PFSK-1 (cell line): ENCODE measurements around the gene FXN.

Experiments
- FOXP2 ChIP-seq: optimal IDR thresholded peaks from 2 replicates; pipeline ENCODE3; 2011; ENCODE audit warnings: borderline replicate concordance, control low read depth, inconsistent platforms; ENCODE audit not compliant: insufficient read depth; ENCODE audit errors: extremely low read length, extremely low read depth
- POLR2AphosphoS5 ChIP-seq: IDR thresholded peaks from 2 replicates; pipeline ENCODE4 v1.6.1; 2012; ENCODE audit warnings: low read depth, mild to moderate bottlenecking, control low read depth, low read length, moderate library complexity
- SIN3A ChIP-seq: IDR thresholded peaks from 2 replicates; pipeline ENCODE4 v1.6.1; 2012; ENCODE audit warnings: mild to moderate bottlenecking, low read length, moderate library complexity, borderline replicate concordance; ENCODE audit not compliant: insufficient read depth
- TAF1 ChIP-seq: IDR thresholded peaks from 2 replicates; pipeline ENCODE4 v1.6.1; 2012; ENCODE audit warnings: low read length, control low read depth, borderline replicate concordance; ENCODE audit not compliant: insufficient read depth
- TF ChIP-seq, protein P1 (sequence below), 2 experiments: IDR thresholded peaks; 2 replicates each; pipeline versions ENCODE4 v1.6.1 to v1.8.0; 2011 to 2012; ENCODE audit warnings: low read depth in 2 of 2, low read length in 2 of 2, control low read depth in 1 of 2, inconsistent platforms in 1 of 2, mild to moderate bottlenecking in 1 of 2, moderate library complexity in 1 of 2; ENCODE audit not compliant: insufficient read depth in 1 of 2

- TF ChIP-seq, protein P1, sequence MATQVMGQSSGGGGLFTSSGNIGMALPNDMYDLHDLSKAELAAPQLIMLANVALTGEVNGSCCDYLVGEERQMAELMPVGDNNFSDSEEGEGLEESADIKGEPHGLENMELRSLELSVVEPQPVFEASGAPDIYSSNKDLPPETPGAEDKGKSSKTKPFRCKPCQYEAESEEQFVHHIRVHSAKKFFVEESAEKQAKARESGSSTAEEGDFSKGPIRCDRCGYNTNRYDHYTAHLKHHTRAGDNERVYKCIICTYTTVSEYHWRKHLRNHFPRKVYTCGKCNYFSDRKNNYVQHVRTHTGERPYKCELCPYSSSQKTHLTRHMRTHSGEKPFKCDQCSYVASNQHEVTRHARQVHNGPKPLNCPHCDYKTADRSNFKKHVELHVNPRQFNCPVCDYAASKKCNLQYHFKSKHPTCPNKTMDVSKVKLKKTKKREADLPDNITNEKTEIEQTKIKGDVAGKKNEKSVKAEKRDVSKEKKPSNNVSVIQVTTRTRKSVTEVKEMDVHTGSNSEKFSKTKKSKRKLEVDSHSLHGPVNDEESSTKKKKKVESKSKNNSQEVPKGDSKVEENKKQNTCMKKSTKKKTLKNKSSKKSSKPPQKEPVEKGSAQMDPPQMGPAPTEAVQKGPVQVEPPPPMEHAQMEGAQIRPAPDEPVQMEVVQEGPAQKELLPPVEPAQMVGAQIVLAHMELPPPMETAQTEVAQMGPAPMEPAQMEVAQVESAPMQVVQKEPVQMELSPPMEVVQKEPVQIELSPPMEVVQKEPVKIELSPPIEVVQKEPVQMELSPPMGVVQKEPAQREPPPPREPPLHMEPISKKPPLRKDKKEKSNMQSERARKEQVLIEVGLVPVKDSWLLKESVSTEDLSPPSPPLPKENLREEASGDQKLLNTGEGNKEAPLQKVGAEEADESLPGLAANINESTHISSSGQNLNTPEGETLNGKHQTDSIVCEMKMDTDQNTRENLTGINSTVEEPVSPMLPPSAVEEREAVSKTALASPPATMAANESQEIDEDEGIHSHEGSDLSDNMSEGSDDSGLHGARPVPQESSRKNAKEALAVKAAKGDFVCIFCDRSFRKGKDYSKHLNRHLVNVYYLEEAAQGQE (IDR thresholded peaks at IDR 0.05; ENCODE audit: insufficient read depth in 1 of 2, low read depth in 2 of 2, low read length in 2 of 2), result no peak
- TF ChIP-seq POLR2AphosphoS5 (no peak), TAF1 (no peak), SIN3A (no peak), FOXP2 (no peak)
Measured at GRCh38 chr9:68999393-69000105, 36.0 kb upstream of the FXN start.
